Hematopoietic multipotent progenitor cell treated with erythropoietin and hydrocortisone succinate and interleukin-3 and kit ligand, for 17 days (in vitro differentiated cells): ENCODE measurements around the gene PDE7B.
"Not testable (repeated sequence)": the region's sequence is repeated elsewhere in the genome, so short reads cannot be mapped to it uniquely, and the experiment has no call there.

Experiments used
- DNase-seq: peaks from one replicate; pipeline ENCODE4 v3.0.0-alpha.2; 2015; ENCODE audit warnings: low spot score

PDE7B gene

GRCh38 chr6:135850882-135851281, 619 bp upstream of the PDE7B start:
- no peak for DNase-seq

GRCh38 chr6:135852746-135853145, 1.2 kb downstream of the PDE7B start:
- no peak for DNase-seq

- DNase-seq = no peak
These were observed 1.7 kb downstream of the PDE7B start for GRCh38 chr6:135853227-135853626.

- no peak for DNase-seq
These were observed 2.5 kb downstream of the PDE7B start for GRCh38 chr6:135853986-135854385.

GRCh38 chr6:135854799-135855198, 3.3 kb downstream of the PDE7B start:
- no peak for DNase-seq

- no peak for DNase-seq
These were observed 7.4 kb downstream of the PDE7B start for GRCh38 chr6:135858931-135859330.

- no peak for DNase-seq
These were observed 8.9 kb downstream of the PDE7B start for GRCh38 chr6:135860361-135860760.

GRCh38 chr6:135861189-135861588, 9.7 kb downstream of the PDE7B start:
- DNase-seq = no peak

GRCh38 chr6:135864929-135865328, 13.4 kb downstream of the PDE7B start:
- DNase-seq = not testable (repeated sequence)

GRCh38 chr6:135866445-135867123, 15.1 kb downstream of the PDE7B start:
- DNase-seq = no peak

GRCh38 chr6:135867332-135867731, 15.8 kb downstream of the PDE7B start:
- DNase-seq = no peak

GRCh38 chr6:135869857-135870256, 18.4 kb downstream of the PDE7B start:
- DNase-seq = no peak

GRCh38 chr6:135870722-135871121, 19.2 kb downstream of the PDE7B start:
- no peak for DNase-seq

GRCh38 chr6:135871296-135871695, 19.8 kb downstream of the PDE7B start:
- DNase-seq = no peak

- no peak for DNase-seq
These were observed 20.4 kb downstream of the PDE7B start for GRCh38 chr6:135871878-135872277.

- DNase-seq = no peak
These were observed 23.9 kb downstream of the PDE7B start for GRCh38 chr6:135875446-135875845.

GRCh38 chr6:135876058-135876457, 24.6 kb downstream of the PDE7B start:
- DNase-seq = no peak

GRCh38 chr6:135877666-135878065, 26.2 kb downstream of the PDE7B start:
- no peak for DNase-seq

GRCh38 chr6:135880066-135880972, 28.8 kb downstream of the PDE7B start:
- no peak for DNase-seq

- no peak for DNase-seq
These were observed 31.5 kb downstream of the PDE7B start for GRCh38 chr6:135883045-135883444.

GRCh38 chr6:135883536-135883935, 32.0 kb downstream of the PDE7B start:
- no peak for DNase-seq

- no peak for DNase-seq
These were observed 32.6 kb downstream of the PDE7B start for GRCh38 chr6:135884136-135884535.

GRCh38 chr6:135887069-135887468, 35.6 kb downstream of the PDE7B start:
- no peak for DNase-seq
